Measurements from ENCODE around the gene CHD6. TPM values are rescaled to one million over a fixed set of nuclear protein-coding genes. Genes with fewer than 3 reads are reported as not detected.

Gene CHD6
- polyA plus RNA-seq, 1 donor (not counting 4 experiments of a cell fraction or from before 2014, with no cell fraction given): 6.8 TPM

DNA sequence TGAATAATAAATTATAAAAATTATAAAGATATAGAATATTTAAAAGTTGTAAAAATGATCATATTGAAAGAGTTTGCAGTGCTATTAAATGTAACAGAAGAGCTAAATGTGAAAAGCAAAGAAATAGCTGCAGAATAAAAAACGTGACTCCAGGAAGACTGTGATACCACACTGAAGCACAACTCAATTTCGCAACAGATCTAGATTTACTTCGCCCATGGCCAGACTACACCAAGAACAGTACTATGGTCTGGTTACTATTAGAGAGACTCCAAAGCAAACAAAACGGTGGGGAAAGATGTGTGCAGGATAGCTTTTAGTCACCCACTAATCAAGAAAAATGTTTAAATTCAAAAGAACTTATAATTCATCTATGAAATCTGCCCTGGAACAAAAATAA is 1.9 kb downstream of the CHD6 start:
- no peaks in the 10 kb centered on the region for H4K20me1 ChIP-seq (ENCODE audit: control insufficient read depth, extremely low read depth, insufficient read depth, low read length)
- dilution Hi-C loops (cut with MboI; ENCODE audit: extremely low pct_ligation_motif_present, low sequenced_read_pairs): no loop called here
- H3K36me3 ChIP-seq (ENCODE audit: control insufficient read depth in 2 of 2, extremely low read depth in 1 of 2, insufficient read depth in 2 of 2, low read length in 2 of 2): no peaks in the 10 kb centered on the region
- FAIRE-seq: no peak
- no peak overlapping the region for H3K9ac ChIP-seq (ENCODE audit: control insufficient read depth, extremely low read depth, insufficient read depth, low read length)
- no peak overlapping the region for H3K27ac ChIP-seq (ENCODE audit: control insufficient read depth, insufficient read depth, low read length)
- H3K4me1 ChIP-seq (ENCODE audit: control insufficient read depth, extremely low read depth, insufficient read depth, low read length): peaks cover 12% of the 10 kb centered on the region
- no peaks in the 10 kb centered on the region for H3K9me3 ChIP-seq (ENCODE audit: control insufficient read depth, low read depth, low read length)
- peak overlapping the region; percentile 92 for H3K4me2 ChIP-seq (ENCODE audit: control insufficient read depth, extremely low read depth, insufficient read depth, low read depth, low read length)
- H3K9me1 ChIP-seq (ENCODE audit: control insufficient read depth, extremely low read depth, insufficient read depth, low read length): no peaks in the 10 kb centered on the region
- no peak for TF ChIP-seq CTCF (optimal IDR thresholded peaks at IDR 0.05 in 1 of 3, IDR thresholded peaks at IDR 0.05 in 1 of 3, conservative IDR thresholded peaks at IDR 0.05 in 1 of 3; ENCODE audit: extremely low read depth in 1 of 3, insufficient read depth in 2 of 3, low read length in 3 of 3)
- TF ChIP-seq EZH2 (IDR thresholded peaks at IDR 0.05; ENCODE audit: low read length): no peak
- no peak overlapping the region for H2AFZ ChIP-seq (ENCODE audit: control insufficient read depth, low read length)
- H3K4me3 ChIP-seq (ENCODE audit: control insufficient read depth in 2 of 3, extremely low read depth in 1 of 3, insufficient read depth in 2 of 3, low read depth in 1 of 3, low read length in 3 of 3): no peak overlapping the region
- H3K27me3 ChIP-seq (ENCODE audit: control insufficient read depth, extremely low read depth, insufficient read depth, low read length): no peaks in the 10 kb centered on the region
- DNase-seq (ENCODE audit: low read depth, low spot score): no peak
- peaks cover 43% of the 10 kb centered on the region for H3K79me2 ChIP-seq (ENCODE audit: control insufficient read depth, insufficient read depth, low read length)

DNA sequence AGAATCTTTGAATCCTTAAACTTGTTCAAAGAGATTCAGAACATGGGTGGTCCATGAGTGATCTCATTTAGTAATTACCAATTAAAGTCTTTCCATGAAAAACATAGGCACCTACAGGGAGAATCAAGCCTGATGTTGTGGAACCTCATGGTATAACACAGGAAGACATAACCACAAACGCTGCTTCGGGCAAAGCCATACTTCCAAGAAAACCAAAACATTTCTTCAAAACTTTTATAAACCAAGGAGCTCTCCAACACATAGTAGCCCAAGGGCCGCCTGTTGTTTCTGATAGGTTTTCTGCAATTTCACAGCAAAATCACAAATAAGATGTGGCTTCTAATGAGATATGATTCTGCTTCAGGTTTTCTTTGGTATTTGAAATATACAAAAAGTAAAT is 2.5 kb downstream of the CHD6 start:
- FAIRE-seq (no peak), DNase-seq (ENCODE audit: low read depth, low spot score) (no peak)
- Histone ChIP-seq H2AFZ (ENCODE audit: control insufficient read depth, low read length) (no peak overlapping the region), H3K4me2 (ENCODE audit: control insufficient read depth, extremely low read depth, insufficient read depth, low read depth, low read length) (no peak overlapping the region), H4K20me1 (ENCODE audit: control insufficient read depth, extremely low read depth, insufficient read depth, low read length) (no peaks in the 10 kb centered on the region), H3K36me3 (ENCODE audit: control insufficient read depth in 2 of 2, extremely low read depth in 1 of 2, insufficient read depth in 2 of 2, low read length in 2 of 2) (no peaks in the 10 kb centered on the region), H3K9me1 (ENCODE audit: control insufficient read depth, extremely low read depth, insufficient read depth, low read length) (no peaks in the 10 kb centered on the region), H3K27ac (ENCODE audit: control insufficient read depth, insufficient read depth, low read length) (no peak overlapping the region), H3K4me1 (ENCODE audit: control insufficient read depth, extremely low read depth, insufficient read depth, low read length) (peaks cover 12% of the 10 kb centered on the region), H3K9ac (ENCODE audit: control insufficient read depth, extremely low read depth, insufficient read depth, low read length) (no peak overlapping the region), H3K4me3 (ENCODE audit: control insufficient read depth in 2 of 3, extremely low read depth in 1 of 3, insufficient read depth in 2 of 3, low read depth in 1 of 3, low read length in 3 of 3) (no peak overlapping the region), H3K79me2 (ENCODE audit: control insufficient read depth, insufficient read depth, low read length) (peaks cover 45% of the 10 kb centered on the region), H3K9me3 (ENCODE audit: control insufficient read depth, low read depth, low read length) (no peaks in the 10 kb centered on the region), H3K27me3 (ENCODE audit: control insufficient read depth, extremely low read depth, insufficient read depth, low read length) (no peaks in the 10 kb centered on the region)
- TF ChIP-seq CTCF (optimal IDR thresholded peaks at IDR 0.05 in 1 of 3, IDR thresholded peaks at IDR 0.05 in 1 of 3, conservative IDR thresholded peaks at IDR 0.05 in 1 of 3; ENCODE audit: extremely low read depth in 1 of 3, insufficient read depth in 2 of 3, low read length in 3 of 3) (no peak), EZH2 (IDR thresholded peaks at IDR 0.05; ENCODE audit: low read length) (no peak)
- dilution Hi-C loops (cut with MboI; ENCODE audit: extremely low pct_ligation_motif_present, low sequenced_read_pairs): no loop called here

Data from keratinocyte (primary cell).